ENCODE data around the gene MED25.

The MED25 gene

GRCh38 chr19:49845414-49845813, 27.3 kb downstream of the MED25 start:
- DNase-seq (ENCODE audit: low spot score) = no peak

DNA sequence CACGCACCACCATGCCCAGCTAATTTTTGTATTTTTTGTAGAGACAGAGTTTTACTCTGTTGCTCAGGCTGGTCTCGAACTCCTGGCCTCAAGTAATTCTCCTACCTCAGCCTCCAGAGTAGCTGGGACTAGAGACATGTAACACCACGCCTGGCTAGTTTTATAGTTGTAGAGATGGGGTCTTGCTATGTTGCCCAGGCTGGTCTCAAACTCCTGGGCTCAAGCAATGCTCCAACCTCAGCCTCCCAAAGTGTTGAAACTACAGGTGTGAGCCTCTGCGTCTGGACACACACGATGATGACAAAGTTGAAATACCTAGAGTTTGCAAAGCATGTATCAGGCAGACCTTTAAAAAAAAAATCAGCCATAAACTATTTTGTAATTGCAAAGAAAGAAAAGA, 28.3 kb downstream of the MED25 start:
- DNase-seq (ENCODE audit: low spot score) = no peak
- no peak for TF ChIP-seq CTCF (IDR thresholded peaks at IDR 0.05; ENCODE audit: extremely low read depth, missing control alignments)

More at GRCh38 chr19:49845414-49845813, 27.3 kb downstream of the MED25 start:
- no peak for TF ChIP-seq CTCF (IDR thresholded peaks at IDR 0.05; ENCODE audit: extremely low read depth, missing control alignments)

DNA sequence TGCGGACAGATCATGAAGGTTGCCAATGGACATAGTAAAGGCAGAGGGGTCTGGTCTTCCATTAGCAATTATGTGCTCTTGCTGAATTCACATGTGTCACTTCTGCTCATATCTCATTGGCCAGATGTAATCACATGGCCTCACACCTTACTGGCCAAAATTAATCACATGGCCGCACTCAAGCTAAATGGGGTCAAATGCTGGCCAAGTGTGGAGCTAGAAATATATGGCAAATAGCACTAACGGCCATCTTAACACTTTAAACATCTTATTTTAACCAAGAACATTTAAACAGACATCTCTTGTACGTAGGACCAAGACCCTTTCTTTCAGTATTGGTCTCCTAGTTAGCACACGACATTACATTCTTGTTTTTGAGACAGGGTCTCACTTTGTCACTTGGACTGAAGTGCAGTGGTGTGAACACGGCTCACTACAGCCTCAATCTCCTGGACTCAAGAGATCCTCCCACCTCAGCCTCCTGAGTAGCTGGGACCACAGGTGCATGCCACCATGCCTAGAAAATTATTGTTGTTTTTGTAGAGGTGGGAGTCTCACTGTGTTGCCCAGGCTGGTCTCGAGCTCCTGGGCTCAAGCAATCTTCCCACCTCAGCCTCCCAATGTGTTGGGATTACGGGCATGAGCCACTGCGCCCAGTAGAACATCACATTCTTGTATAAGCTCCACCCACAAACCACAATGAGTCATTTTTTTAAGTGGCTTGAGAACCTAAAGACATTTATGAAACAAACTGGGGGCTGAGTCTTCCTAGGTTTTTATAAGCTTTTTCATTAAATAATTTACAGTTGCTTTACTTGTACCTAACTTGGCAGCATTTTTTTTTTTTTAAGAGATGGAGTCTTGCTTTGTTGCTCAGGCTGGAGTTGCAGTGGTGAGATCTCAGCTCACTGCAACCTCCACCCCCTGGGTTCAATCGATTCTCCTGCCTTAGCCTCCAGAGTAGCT, 29.9 kb downstream of the MED25 start:
- no peak for DNase-seq (ENCODE audit: low spot score)
- no peak for TF ChIP-seq CTCF (IDR thresholded peaks at IDR 0.05; ENCODE audit: extremely low read depth, missing control alignments)

DNA sequence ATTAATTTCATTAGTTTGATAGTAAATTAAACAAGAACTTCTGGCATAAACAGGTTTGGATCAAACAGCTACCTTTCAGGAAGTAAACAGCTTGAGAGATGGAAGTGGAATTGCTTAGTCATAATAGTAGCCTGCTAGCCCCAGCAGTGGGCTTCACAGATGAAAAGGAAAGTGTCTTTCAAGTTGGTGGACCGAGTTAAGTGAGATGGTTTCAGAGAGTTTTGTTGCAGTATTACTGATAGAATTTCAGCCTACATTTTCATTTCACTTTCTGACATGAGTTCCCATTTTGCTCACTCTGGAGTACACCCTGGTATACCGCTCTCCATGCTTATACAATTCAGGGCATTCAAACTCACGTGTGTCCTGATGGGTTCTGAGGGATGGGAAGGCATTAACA, 30.8 kb downstream of the MED25 start:
- TF ChIP-seq CTCF (IDR thresholded peaks at IDR 0.05; ENCODE audit: extremely low read depth, missing control alignments) = no peak

GRCh38 chr19:49849433-49850220, 31.5 kb downstream of the MED25 start:
- no peak for DNase-seq (ENCODE audit: low spot score)
- TF ChIP-seq CTCF (IDR thresholded peaks at IDR 0.05; ENCODE audit: extremely low read depth, missing control alignments) = no peak

More for the DNA sequence above, 30.8 kb downstream of the MED25 start:
- no peak for DNase-seq (ENCODE audit: low spot score)

DNA sequence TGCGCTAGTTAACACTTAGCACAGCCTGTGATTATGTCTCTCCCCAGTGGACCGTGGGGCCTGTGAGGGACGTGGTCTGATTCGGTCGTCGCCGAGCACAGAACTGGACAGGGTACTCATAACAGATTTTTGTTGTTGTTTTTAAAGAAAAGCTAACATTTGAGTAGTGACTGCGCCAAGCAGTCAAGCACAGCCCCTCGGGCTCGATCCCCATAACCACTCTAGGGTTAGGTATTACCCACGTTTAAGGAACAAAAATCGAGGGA, 32.1 kb downstream of the MED25 start:
- no peak for TF ChIP-seq CTCF (IDR thresholded peaks at IDR 0.05; ENCODE audit: extremely low read depth, missing control alignments)
- DNase-seq (ENCODE audit: low spot score) = no peak
